CD4-positive, alpha-beta T cell (primary cell): ENCODE results near the gene KIF26A. TPM values are rescaled to one million over a fixed set of nuclear protein-coding genes. Genes with fewer than 3 reads are reported as not detected.

Source experiments
- ATAC-seq: fragments of 200-7000 bp; cut with Tn5 transposase; one replicate; pipeline ENCODE4 v1.10.0; 2022; ENCODE audit warnings: mild to moderate bottlenecking; ENCODE audit not compliant: poor library complexity
- CTCF ChIA-PET: fragments of 350-600 bp; sonication (Branson Sonifier 250); formaldehyde crosslinking; loops from one replicate; lab custom pipeline; 2021; ENCODE audit warnings: antibody characterized with exemption, inconsistent platforms; lab: Charles Lee
- POLR2A ChIA-PET: fragments of 350-600 bp; sonication (Branson Sonifier 250); formaldehyde crosslinking; loops from one replicate; lab custom pipeline; 2021; ENCODE audit warnings: antibody characterized with exemption, inconsistent platforms; lab: Charles Lee
- DNase-seq, 14 experiments: peaks; one replicate each; pipeline ENCODE4 v3.0.0-alpha.2; 2013 to 2020; ENCODE audit warnings: mixed read lengths in 2 of 14
- H3K27ac ChIP-seq, 2 donors: one replicate each; pipeline versions ENCODE4 v1.5.1 to v1.7.0; 2013; ENCODE audit warnings: low read length in 2 of 2, low read depth in 1 of 2, mild to moderate bottlenecking in 1 of 2
- H3K27me3 ChIP-seq, 2 experiments: 1 replicate in 1 of 2; 2 replicates in 1 of 2; pipeline versions ENCODE4 v1.6.1 to v1.7.0; 2013; ENCODE audit warnings: low read length in 2 of 2, control low read depth in 1 of 2, mild to moderate bottlenecking in 1 of 2, moderate library complexity in 1 of 2; ENCODE audit not compliant: insufficient read depth in 2 of 2, control insufficient read depth in 1 of 2
- H3K36me3 ChIP-seq: one replicate; pipeline ENCODE4 v1.6.1; 2013; ENCODE audit warnings: low read length, control low read depth; ENCODE audit not compliant: insufficient read depth
- H3K4me1 ChIP-seq: one replicate; pipeline ENCODE4 v1.6.1; 2013; ENCODE audit warnings: low read length, control low read depth; ENCODE audit not compliant: insufficient read depth
- H3K4me3 ChIP-seq: one replicate; pipeline ENCODE4 v1.5.1; 2013; ENCODE audit warnings: mild to moderate bottlenecking, low read length, moderate library complexity
- H3K9me3 ChIP-seq, 2 experiments: 1 replicate in 1 of 2; 2 replicates in 1 of 2; pipeline versions ENCODE4 v1.6.1 to v1.7.0; 2013; ENCODE audit warnings: low read length in 2 of 2, mild to moderate bottlenecking in 2 of 2, control low read depth in 1 of 2, moderate library complexity in 1 of 2; ENCODE audit not compliant: control insufficient read depth in 1 of 2, insufficient read depth in 1 of 2
- H3K27ac Mint-ChIP-seq: one replicate; pipeline ENCODE4 v1.8.0; 2020; ENCODE audit warnings: mixed read lengths
- H3K27me3 Mint-ChIP-seq: one replicate; pipeline ENCODE4 v1.8.0; 2021; ENCODE audit warnings: mixed read lengths
- H3K36me3 Mint-ChIP-seq: one replicate; pipeline ENCODE4 v1.8.0; 2021; ENCODE audit warnings: low read depth, mixed read lengths
- H3K4me1 Mint-ChIP-seq: one replicate; pipeline ENCODE4 v1.8.0; 2021; ENCODE audit warnings: low read depth, mixed read lengths
- H3K4me3 Mint-ChIP-seq: one replicate; pipeline ENCODE4 v1.8.0; 2020; ENCODE audit warnings: mild to moderate bottlenecking, mixed read lengths
- H3K9me3 Mint-ChIP-seq: one replicate; pipeline ENCODE4 v1.8.0; 2020; ENCODE audit warnings: mixed read lengths
- CTCF ChIP-seq: fragments of 200-600 bp; IDR thresholded peaks from one replicate; pipeline ENCODE4 v1.8.0; 2022; ENCODE audit warnings: antibody characterized with exemption, mild to moderate bottlenecking
- intact Hi-C, 2 experiments: fragments of 100-400 bp; cut with DNase I in 1 of 2; cut with micrococcal nuclease in 1 of 2; formaldehyde crosslinking; loops; one replicate each; pipeline versions ENCODE4 v1.15.1 to v1.9.0; 2023 to 2025; cut with DNase I, micrococcal nuclease
- total RNA-seq, 174 experiments: library from RNA in 2 of 174; stranded (reverse) in 2 of 174; gene quantifications; one replicate each; pipeline ENCODE4 v1.2.3 and lab custom pipeline; 2021 to 2026

Gene KIF26A
- total RNA-seq, 2 experiments from 2014 or later = 0.25 to 0.31 TPM

GRCh38 chr14:104149617-104150135 is 11.3 kb downstream of the KIF26A start:
- no peaks in the 10 kb centered on the region for H3K36me3 ChIP-seq
- no peaks in the 10 kb centered on the region for H3K4me1 Mint-ChIP-seq
- no peak overlapping the region for H3K4me3 Mint-ChIP-seq
- H3K27me3 ChIP-seq = peaks cover 0 to 4% of the 10 kb centered on the region in 2 experiments
- H3K4me1 ChIP-seq = peaks cover 12% of the 10 kb centered on the region
- CTCF ChIA-PET = no interaction called here
- no peak for ATAC-seq
- peaks cover 0 to 9% of the 10 kb centered on the region in 2 experiments for H3K9me3 ChIP-seq
- DNase-seq = no peak
- no peak overlapping the region for H3K4me3 ChIP-seq
- no peak overlapping the region for H3K27ac ChIP-seq
- intact Hi-C loops = no loop called here
- no peaks in the 10 kb centered on the region for H3K9me3 Mint-ChIP-seq
- no peaks in the 10 kb centered on the region for H3K36me3 Mint-ChIP-seq
- no peak for TF ChIP-seq CTCF
- H3K27ac Mint-ChIP-seq = no peak overlapping the region
- no peaks in the 10 kb centered on the region for H3K27me3 Mint-ChIP-seq
- POLR2A ChIA-PET = no interaction called here

- intact Hi-C loops = no loop called here
- Histone ChIP-seq H3K27ac (no peak overlapping the region), H3K9me3 (peaks cover 0 to 9% of the 10 kb centered on the region in 2 experiments), H3K36me3 (no peaks in the 10 kb centered on the region), H3K4me1 (peaks cover 12% of the 10 kb centered on the region), H3K27me3 (peaks cover 0 to 4% of the 10 kb centered on the region in 2 experiments), H3K4me3 (no peak overlapping the region)
- Mint-ChIP-seq H3K9me3 (no peaks in the 10 kb centered on the region), H3K36me3 (no peaks in the 10 kb centered on the region), H3K4me1 (no peaks in the 10 kb centered on the region), H3K27ac (no peak overlapping the region), H3K4me3 (no peak overlapping the region), H3K27me3 (no peaks in the 10 kb centered on the region)
- ChIA-PET CTCF (no interaction called here), POLR2A (no interaction called here)
- no peak for DNase-seq
- no peak for ATAC-seq
- peak; percentile 10 for TF ChIP-seq CTCF
Observed at GRCh38 chr14:104150136-104151025, 12.0 kb downstream of the KIF26A start.

- H3K4me3 Mint-ChIP-seq = no peak overlapping the region
Observed at GRCh38 chr14:104151026-104151381, 12.6 kb downstream of the KIF26A start.

More at GRCh38 chr14:104151026-104151381, 12.6 kb downstream of the KIF26A start:
- no peaks in the 10 kb centered on the region for H3K36me3 Mint-ChIP-seq
- H3K36me3 ChIP-seq = no peaks in the 10 kb centered on the region
- intact Hi-C loops = no loop called here
- no peaks in the 10 kb centered on the region for H3K9me3 Mint-ChIP-seq
- TF ChIP-seq CTCF = no peak
- peaks cover 0 to 4% of the 10 kb centered on the region in 2 experiments for H3K27me3 ChIP-seq
- ATAC-seq = no peak
- no peak overlapping the region for H3K27ac ChIP-seq
- CTCF ChIA-PET = no interaction called here
- H3K9me3 ChIP-seq = peaks cover 0 to 4% of the 10 kb centered on the region in 2 experiments
- H3K4me3 ChIP-seq = no peak overlapping the region
- H3K27ac Mint-ChIP-seq = no peak overlapping the region
- DNase-seq = no peak
- no peaks in the 10 kb centered on the region for H3K27me3 Mint-ChIP-seq
- peaks cover 12% of the 10 kb centered on the region for H3K4me1 ChIP-seq
- H3K4me1 Mint-ChIP-seq = no peaks in the 10 kb centered on the region
- POLR2A ChIA-PET = no interaction called here
